ENCODE data around the gene LIN9. TPM values are rescaled to one million over a fixed set of nuclear protein-coding genes. Genes with fewer than 3 reads are reported as not detected.

The LIN9 gene
- total and polyA plus RNA-seq, 2 of the 8 experiments (the other 6 are each of a cell fraction or from before 2014, with no cell fraction given): 5.6 to 12.6 TPM

DNA sequence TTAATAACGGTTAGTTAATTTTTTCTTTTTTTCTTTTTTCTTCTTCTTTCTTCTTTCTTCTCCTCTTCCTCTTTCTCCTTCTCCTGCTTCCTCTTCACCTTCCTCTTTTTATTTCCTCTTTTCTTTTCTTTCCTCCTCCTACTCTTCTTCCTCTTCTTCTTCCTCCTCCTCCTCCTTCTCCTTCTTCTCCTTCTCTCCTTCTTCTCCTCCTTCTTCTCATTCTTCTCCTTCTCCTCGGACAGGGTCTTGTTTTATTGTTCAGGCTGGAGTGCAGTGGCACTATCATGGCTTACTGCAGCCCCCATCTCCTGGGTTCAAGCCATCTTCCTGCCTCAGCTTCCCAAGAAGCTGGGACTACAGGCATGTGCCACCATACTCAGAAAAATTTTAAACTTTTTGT lies 109.0 kb downstream of the LIN9 start:
- WGBS, 2 experiments (ENCODE audit: extremely low coverage in 1 of 2, insufficient coverage in 1 of 2, insufficient read length in 1 of 2, insufficient replicate concordance in 2 of 2, low coverage in 1 of 2, low lambda C conversion rate in 2 of 2, missing lambda C conversion rate in 1 of 2): 71% methylated on average over 2 of the region's 2 CpGs; no CpG with 5 or more reads in 1 of the 2 experiments
- H3K36me3 ChIP-seq (ENCODE audit: control insufficient read depth in 2 of 4, insufficient read depth in 4 of 4, low read length in 3 of 4): no peaks in the 10 kb centered on the region
- H3K56ac ChIP-seq (replicated peaks; ENCODE audit: insufficient read length, low read depth, low read length): no peak overlapping the region
- FAIRE-seq (no peak), DNase-seq (ENCODE audit: low read depth in 1 of 2, low spot score in 2 of 2) (no peak)
- CTCF ChIA-PET (ENCODE audit: partially characterized antibody): interaction anchor here (0.8 to 10.3 kb wide), 18 partner anchors 8 to 133 kb away, joined by 3 to 139 read pairs (median 6); partner anchors contain the start of gene MIXL1
- no peak overlapping the region for H4K5ac ChIP-seq (ENCODE audit: insufficient read length, low read depth, low read length)
- H2AFZ ChIP-seq (ENCODE audit: low read length): no peak overlapping the region
- no peak overlapping the region for H4K91ac ChIP-seq (replicated peaks; ENCODE audit: insufficient read length, low read length)
- no peak overlapping the region for H3K18ac ChIP-seq (ENCODE audit: extremely low read depth, low read length)
- H2BK12ac ChIP-seq (ENCODE audit: low read depth, low read length): no peak overlapping the region
- H3K4me3 ChIP-seq (ENCODE audit: extremely low read depth in 1 of 4, insufficient read depth in 2 of 4, low read depth in 3 of 4, low read length in 4 of 4): no peak overlapping the region
- H2BK20ac ChIP-seq (ENCODE audit: low read length): no peak overlapping the region
- H2BK120ac ChIP-seq (replicated peaks; ENCODE audit: low read depth, low read length): no peak overlapping the region
- POLR2A ChIA-PET (ENCODE audit: partially characterized antibody): interaction anchor here (1.0 kb wide), 1 partner anchor 26 kb away, joined by 3 read pairs; no protein-coding TSS in a partner anchor
- H3K9me3 ChIP-seq (ENCODE audit: insufficient read depth in 2 of 2, low read depth in 1 of 2, low read length in 1 of 2): no peaks in the 10 kb centered on the region
- H3K27me3 ChIP-seq (replicated peaks in 1 of 4; ENCODE audit: control insufficient read depth in 3 of 4, extremely low read depth in 1 of 4, insufficient read depth in 3 of 4, low read length in 3 of 4): no peaks in the 10 kb centered on the region; a peak in 1 of 7 replicates
- no peak overlapping the region for H4K8ac ChIP-seq (ENCODE audit: extremely low read depth, insufficient read depth, low read length)
- no peak overlapping the region for H3K9ac ChIP-seq (replicated peaks in 1 of 4; ENCODE audit: extremely low read depth in 1 of 4, low read depth in 3 of 4, low read length in 3 of 4)
- H3K23ac ChIP-seq (ENCODE audit: insufficient read length): no peak overlapping the region
- no peak overlapping the region for H3K27ac ChIP-seq (ENCODE audit: low read depth, low read length)
- no peak overlapping the region for H2BK5ac ChIP-seq (ENCODE audit: low read depth, low read length)
- no peak overlapping the region for H3K4ac ChIP-seq (replicated peaks; ENCODE audit: insufficient read length, low read depth, low read length)
- H3K23me2 ChIP-seq (ENCODE audit: low read depth, low read length): no peaks in the 10 kb centered on the region
- H2BK15ac ChIP-seq (ENCODE audit: low read length): no peak overlapping the region
- H3K14ac ChIP-seq (ENCODE audit: insufficient read length): no peak overlapping the region
- H3K79me2 ChIP-seq (ENCODE audit: control insufficient read depth in 1 of 2, insufficient read depth in 2 of 2, low read length in 2 of 2): no peaks in the 10 kb centered on the region
- H4K20me1 ChIP-seq (replicated peaks in 1 of 2; ENCODE audit: control insufficient read depth in 1 of 2, insufficient read depth in 2 of 2, low read length in 2 of 2): no peaks in the 10 kb centered on the region
- no peak overlapping the region for H3K4me2 ChIP-seq (ENCODE audit: insufficient read depth in 1 of 2, low read depth in 2 of 2, low read length in 2 of 2)
- H2AK5ac ChIP-seq (ENCODE audit: low read depth, low read length): no peak overlapping the region
- H3K4me1 ChIP-seq (replicated peaks in 1 of 4; ENCODE audit: control insufficient read depth in 3 of 4, insufficient read depth in 4 of 4, low read length in 3 of 4): peaks cover 0 to 4% (median 2%) of the 10 kb centered on the region in 4 experiments; a peak in 3 of 7 replicates
- H3K79me1 ChIP-seq (ENCODE audit: low read depth, low read length): no peaks in the 10 kb centered on the region
- no peak for TF ChIP-seq KDM4A (IDR thresholded peaks at IDR 0.05; ENCODE audit: low read depth, low read length, severe bottlenecking)
- TF ChIP-seq SIRT6 (IDR thresholded peaks at IDR 0.05; ENCODE audit: low read length): no peak
- no peak for TF ChIP-seq CHD2 (IDR thresholded peaks at IDR 0.05; ENCODE audit: low read length)
- no peak for TF ChIP-seq SP4 (IDR thresholded peaks at IDR 0.05; ENCODE audit: low read length)
- TF ChIP-seq, protein P1, sequence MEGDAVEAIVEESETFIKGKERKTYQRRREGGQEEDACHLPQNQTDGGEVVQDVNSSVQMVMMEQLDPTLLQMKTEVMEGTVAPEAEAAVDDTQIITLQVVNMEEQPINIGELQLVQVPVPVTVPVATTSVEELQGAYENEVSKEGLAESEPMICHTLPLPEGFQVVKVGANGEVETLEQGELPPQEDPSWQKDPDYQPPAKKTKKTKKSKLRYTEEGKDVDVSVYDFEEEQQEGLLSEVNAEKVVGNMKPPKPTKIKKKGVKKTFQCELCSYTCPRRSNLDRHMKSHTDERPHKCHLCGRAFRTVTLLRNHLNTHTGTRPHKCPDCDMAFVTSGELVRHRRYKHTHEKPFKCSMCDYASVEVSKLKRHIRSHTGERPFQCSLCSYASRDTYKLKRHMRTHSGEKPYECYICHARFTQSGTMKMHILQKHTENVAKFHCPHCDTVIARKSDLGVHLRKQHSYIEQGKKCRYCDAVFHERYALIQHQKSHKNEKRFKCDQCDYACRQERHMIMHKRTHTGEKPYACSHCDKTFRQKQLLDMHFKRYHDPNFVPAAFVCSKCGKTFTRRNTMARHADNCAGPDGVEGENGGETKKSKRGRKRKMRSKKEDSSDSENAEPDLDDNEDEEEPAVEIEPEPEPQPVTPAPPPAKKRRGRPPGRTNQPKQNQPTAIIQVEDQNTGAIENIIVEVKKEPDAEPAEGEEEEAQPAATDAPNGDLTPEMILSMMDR (IDR thresholded peaks at IDR 0.05; ENCODE audit: control extremely low read depth in 1 of 3, insufficient read depth in 1 of 3, low read depth in 1 of 3, low read length in 3 of 3): no peak
- TF ChIP-seq TCF12 (IDR thresholded peaks at IDR 0.05; ENCODE audit: low read depth, low read length): no peak
- no peak for TF ChIP-seq TEAD4 (IDR thresholded peaks at IDR 0.05; ENCODE audit: low read depth, low read length)
- TF ChIP-seq SP1 (IDR thresholded peaks at IDR 0.05; ENCODE audit: low read depth, low read length): no peak
- TF ChIP-seq HDAC6 (IDR thresholded peaks at IDR 0.05; ENCODE audit: low read depth, low read length): no peak
- TF ChIP-seq MAFK (IDR thresholded peaks at IDR 0.05; ENCODE audit: low read depth, low read length): no peak
- TF ChIP-seq CHD1 (IDR thresholded peaks at IDR 0.05; ENCODE audit: low read depth, low read length): no peak
- no peak for TF ChIP-seq FOSL1 (IDR thresholded peaks at IDR 0.05; ENCODE audit: insufficient read depth, low read depth, low read length)
- no peak for TF ChIP-seq POU5F1 (IDR thresholded peaks at IDR 0.05; ENCODE audit: low read depth, low read length)

Measured in H1 (cell line).